Amygdala (tissue), 56 donors: ENCODE measurements around the gene PEAK1.
"Not testable (repeated sequence)": the region's sequence is repeated elsewhere in the genome, so short reads cannot be mapped to it uniquely, and the experiment has no call there.

Source experiments
- DNase-seq, 56 donors: peaks; one replicate each; lab custom pipeline; 2025; lab: John Stamatoyannopoulos, UW

Gene PEAK1

DNA sequence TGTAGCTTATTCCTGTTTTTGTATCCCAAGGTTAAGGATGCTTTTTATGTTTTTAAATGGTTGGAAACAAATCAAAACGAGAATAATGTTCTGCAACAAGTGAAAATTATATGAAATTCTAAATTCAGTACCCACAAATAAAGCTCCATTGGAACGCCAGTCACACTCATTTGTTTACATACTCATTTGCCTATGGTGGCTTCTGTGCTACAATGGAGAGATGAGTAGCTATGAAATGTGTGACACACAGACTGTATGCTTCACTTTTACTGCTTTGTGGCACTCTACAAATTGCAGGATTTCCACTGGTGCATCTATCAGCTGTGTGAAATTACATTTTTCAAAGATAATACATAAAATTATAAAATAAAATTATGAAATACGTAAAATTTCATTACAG is 236.8 kb downstream of the PEAK1 start:
- no peak for DNase-seq

DNA sequence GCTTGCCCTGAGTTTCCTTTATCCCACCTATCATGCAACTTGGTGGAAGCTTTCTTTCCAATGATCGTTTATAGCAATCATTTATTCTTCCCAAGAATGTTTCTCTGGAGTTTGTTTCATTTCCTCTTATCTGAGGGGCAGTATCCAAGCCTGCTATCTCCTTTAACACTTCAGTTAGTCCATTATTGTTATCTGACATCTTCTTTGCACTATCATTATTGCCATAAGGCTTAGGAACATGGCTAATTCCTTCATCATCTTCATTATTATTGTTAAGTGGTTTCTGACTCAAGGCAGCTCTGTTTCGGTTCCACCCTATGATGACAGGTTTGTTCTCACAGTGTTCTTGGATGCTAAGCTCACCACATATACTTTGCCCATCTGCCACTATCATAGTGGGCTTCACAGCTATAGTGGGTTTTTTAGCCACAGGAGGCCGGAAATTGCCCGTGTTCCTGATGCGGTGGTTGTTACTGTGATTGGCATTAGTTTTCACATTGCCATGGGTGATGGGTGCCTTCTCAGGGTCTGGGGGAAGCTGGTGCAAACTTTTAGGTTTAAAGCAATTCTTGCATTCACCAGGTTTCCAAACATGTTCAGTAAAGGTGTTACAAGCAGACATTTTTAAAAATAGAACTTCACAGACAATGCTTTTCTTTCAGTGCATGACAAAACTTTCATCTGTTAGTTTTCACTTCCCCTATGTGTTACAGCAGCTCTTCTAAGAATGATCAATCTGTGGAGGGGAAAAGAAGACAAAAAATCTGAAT is 238.4 kb downstream of the PEAK1 start:
- no peak for DNase-seq

DNA sequence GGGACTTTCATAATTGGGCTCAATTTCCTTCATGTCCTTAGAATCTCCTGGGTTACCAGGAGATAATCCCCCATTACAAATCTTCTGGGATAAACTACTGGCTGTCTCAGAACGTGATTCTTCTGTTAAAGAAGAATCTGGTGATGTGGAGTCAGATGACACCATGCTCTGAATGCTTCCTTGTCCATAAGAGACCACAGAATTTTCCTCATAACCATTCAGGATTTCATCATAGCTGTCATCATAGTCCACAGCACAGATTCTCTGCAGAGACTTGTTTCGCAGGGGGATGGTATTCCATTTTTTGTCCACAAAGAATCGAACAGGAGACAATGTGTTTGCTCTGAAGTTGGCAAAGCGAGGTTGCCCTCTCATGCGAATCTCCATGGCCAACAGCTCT is 239.1 kb downstream of the PEAK1 start:
- DNase-seq: no peak

DNA sequence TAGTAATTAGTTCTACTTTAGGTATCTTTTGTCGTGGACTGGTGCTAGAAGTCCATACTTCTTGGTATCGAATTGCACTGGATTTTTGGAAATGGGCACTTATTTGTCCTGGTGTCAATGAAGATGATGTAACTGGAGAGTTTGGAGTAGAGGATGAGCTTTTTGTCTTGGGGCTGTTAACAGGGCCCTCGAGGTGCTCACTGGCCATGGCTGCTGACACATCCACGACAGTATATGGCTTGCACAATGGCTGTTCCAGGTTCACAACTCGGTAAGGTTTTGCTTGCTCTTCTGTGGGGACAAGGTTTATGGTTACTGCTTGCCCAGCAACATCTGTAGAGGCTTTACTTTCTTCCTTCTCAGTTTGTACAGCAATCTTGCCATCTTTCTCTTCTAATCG is 239.6 kb downstream of the PEAK1 start:
- no peak for DNase-seq

DNA sequence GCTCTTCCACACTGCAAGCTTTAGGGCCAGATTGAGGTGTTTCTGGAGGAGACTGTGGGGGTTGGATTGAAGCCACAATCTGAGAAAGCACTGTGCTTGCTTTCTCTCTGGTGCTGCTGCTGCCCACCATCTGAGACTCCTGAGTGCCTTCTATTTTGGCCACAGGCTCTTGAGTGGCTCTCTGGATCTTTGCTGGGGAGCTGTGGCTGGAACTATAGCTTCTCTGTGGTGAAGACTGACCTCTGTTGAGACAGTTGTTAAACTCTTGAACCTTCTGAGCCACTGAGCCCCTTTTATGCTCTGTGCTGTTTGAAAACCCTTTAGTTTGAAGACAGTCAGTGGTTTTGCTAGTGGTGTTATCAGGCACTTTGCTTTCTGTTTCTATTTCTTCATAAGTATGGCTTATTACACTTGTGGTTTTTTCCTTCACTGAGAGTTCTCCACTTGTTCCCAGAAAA is 240.3 kb downstream of the PEAK1 start:
- DNase-seq: no peak

DNA sequence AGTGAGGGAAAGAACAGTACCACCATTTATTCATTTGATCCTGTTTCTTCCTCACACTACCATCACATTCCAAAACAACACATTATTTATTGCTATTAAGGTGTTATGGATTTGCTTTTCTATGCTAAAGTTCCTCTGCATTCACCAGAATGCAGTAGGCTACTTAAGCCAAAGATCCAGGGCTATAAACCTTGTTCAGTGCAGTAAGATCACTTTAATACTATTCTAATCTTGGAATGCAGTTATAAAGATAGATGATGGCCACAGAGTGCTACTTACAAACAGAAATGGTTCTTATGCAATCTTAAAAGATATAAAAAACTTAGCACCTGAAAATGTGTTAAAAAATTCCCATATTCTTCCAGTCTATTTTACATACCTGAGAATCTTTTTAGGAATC is 241.5 kb downstream of the PEAK1 start:
- DNase-seq: no peak

DNA sequence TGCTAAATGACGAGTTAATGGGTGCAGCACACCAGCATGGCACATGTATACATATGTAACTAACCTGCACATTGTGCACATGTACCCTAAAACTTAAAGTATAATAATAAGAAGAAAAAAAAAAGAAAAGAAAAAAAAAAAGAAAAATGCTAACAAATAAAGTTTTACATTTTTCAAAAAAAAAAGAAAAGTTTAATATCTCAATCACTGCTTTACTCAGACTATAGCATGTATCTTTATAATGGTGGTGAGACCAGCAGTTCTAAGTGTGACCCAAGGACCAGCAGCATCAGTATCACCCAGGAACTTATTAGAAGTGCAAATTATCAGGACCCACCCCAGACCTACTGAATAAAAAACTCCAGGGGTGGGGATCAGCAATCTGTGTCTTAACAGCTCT is 243.8 kb downstream of the PEAK1 start:
- not testable (repeated sequence) for DNase-seq

DNA sequence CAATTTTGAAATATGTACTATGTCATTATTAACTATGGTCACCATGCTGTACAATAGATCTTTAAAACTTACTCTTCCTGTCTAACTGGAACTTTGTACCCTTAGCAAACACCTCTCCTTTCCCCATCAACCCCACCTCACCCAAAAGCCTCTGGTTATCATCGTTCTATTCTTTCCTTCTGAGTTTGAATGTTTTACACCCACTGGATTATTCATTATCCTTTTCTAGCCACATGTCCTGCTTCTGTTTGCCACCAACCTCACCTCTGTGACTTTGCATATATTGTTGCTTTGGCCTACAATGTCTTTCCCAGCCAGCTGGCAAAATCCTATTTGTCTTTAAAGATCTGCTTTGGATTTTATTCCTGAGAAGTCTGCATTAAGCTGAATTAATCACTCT is 246.4 kb downstream of the PEAK1 start:
- no peak for DNase-seq

DNA sequence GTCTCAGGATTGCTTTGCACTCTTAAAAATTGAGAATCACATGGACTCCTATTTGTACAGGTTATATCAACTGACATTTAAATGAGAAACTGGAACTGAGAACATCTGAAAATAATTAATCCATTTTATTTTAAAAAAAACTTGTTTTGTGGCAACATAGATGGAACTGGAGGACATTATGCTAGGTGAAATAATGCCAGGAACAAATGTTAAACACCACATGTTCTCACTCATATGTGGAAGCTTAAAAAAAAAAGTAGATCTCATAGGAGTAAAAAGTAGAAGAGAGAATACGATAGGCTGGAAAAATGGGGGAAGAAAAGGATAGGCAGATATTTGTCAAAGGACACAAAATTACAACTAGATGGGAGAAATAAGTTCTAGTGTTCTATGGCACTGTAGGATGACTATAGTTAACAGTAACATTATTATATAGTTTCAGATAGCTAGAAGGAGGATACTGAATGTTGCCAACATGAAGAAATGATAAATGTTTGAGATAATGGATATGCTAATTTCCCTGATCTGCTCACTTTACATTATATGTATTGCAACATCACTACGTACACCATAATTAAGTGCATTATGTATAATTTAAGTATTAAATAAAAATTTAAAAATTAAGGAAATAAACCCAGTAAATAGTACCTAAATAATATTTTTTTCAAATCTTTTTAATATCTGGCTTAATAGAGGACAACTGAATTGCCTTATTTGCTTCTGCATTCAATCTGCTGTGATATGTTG is 248.5 kb downstream of the PEAK1 start:
- no peak for DNase-seq

DNA sequence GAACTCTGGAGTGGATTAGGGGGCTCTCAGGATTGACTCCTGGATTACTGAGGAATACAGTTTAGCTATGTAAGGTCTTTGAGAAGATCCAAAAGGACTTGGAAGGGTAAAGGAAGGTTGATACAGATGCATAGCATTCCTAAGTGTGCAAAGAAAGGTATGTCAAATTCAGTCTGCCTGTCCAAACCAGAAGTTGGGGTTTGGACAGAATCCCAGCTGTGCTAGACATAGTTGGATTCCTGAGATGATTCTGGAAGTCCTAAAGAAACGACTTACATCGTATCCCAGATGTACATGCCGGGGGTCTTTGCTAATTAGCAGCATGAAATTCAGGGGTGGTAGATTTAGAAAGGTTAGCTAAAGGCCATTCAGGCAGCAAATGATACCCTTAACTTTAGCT is 251.3 kb downstream of the PEAK1 start:
- DNase-seq: no peak

DNA sequence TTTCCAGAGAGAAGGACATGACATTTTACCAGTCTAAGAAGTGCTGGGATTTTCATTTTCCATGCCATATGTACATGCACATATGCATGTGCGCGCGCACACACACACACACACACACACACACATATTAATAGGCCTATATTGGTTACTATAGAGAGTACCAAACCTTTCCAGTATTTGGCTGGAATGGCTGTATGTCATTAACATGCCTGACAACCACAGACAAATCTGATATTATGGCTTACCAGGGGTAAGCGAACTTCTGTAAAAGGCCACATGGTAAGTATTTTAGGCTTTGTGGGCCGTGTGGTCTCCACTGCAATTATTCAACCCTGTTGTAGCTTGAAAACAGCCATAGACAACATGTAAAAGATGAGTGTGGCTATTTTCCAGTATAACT is 251.8 kb downstream of the PEAK1 start:
- DNase-seq: no peak

DNA sequence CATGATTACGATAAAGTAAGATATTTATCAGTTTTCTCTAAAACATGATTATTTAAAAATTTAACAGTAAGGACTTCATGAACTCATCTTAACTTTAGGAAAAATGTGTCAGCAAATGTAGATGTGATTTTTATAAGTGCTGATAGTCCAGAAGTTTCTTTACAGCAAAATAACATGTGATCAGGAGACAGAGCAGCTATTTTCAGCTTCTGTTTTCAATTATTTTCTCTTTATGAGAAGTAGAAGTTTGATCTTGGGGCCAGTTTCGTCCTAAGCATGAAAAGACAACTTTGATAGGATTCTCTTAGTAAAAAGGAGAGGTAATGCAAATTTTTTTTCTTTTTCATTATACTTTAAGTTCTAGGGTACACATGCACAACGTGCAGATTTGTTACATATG is 252.5 kb downstream of the PEAK1 start:
- DNase-seq: no peak

DNA sequence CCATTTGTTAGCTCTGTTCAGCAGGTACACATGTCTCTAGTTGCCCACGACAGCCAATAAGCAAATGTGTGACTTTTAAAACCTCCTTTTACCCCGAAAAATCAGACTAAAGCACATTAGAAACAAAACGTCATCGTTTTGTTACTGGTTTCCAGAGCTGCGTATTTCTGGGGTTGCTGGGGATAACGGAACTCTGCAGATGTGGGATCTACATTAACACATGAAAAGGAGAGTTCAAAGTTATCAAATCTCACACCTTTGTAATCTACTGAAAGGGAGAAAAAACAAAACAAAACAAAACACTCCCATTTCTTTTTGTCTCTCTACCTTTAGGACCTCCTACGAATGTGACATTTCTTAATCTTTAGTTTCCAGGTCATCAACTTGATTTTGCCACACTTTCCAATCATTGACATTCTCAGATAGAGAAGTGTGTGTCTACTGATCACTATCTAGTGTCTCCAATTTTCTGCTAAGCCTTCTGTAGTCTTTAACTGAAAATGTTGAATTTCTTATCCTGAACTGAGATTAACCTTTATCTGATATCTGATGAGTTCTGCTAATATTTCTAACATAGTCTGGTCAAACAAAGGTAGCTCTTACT is 256.0 kb downstream of the PEAK1 start:
- no peak for DNase-seq

DNA sequence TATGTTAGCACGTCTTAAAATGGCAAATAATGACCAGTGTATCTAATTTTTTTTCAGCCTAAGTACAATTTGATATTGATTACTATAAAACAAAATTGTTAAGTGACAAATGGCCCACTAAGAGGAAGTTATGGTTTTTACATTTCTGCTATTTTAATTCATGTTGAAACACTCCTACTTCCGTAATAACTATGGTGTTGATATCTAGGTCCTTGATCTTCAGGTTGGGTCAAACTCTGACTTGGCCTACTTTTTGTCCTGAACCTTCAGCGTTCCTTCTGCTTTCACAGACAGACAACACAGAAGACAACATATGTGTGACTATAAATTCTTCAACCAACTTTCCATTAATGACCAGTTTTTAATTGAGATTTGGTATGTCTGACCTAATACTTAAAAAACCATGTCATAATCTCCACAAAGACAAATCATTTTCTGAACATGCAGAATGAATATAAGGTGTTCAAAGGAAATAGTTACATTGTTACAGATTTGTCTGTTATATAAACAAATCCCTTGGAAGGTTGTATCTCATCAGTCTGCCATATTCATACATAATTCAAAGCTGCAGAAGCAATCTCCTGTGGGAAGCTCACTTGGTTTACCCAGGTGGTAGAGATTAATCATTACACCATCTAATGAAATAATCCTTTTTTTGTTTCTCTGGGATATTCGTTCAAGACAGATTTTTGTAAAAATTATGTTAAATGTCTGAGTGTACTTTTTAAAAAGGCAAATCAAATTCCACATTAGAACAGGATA is 256.9 kb downstream of the PEAK1 start:
- DNase-seq: no peak

DNA sequence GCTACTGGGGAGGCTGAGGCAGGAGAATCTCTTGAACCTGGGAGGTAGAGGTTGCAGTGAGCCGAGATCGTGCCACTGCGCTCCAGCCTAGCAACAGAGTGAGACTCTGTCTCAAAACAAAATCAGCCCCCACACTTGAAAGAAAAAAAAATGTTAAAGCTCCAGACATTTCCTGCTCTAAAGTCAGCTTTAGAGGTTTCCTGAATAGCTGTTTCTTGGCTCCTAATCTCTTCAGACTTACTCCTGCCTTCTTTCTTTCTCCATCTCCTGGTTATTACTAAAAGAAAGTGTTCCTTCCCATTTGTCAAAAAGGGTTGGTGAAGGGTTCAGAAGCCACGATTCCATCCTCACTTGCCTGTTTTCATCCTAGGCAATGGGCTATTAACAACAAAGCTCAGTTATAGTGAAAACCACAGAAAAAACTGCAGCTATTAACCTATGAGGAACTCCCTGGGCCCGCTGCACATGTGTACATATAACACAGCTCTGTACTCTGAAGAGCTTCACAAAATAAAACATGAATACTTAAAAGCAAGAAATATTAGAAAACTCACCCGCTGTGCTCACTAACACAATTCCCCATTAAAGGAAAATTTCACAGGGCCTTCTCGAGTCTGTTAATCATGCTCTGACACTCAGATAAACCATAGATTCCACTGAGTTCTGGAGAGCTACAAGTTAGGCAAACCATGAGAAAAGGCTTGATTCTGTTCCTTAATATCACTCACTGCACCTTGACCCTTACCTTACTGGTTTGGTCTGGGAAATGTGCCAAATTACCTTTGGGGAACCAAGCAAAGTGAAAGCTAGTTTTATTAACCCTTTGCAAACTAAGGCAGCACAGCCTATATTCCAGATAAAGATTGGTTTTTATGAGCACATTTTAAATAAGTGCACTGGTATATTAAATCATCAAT is 259.1 kb downstream of the PEAK1 start:
- DNase-seq: no peak

DNA sequence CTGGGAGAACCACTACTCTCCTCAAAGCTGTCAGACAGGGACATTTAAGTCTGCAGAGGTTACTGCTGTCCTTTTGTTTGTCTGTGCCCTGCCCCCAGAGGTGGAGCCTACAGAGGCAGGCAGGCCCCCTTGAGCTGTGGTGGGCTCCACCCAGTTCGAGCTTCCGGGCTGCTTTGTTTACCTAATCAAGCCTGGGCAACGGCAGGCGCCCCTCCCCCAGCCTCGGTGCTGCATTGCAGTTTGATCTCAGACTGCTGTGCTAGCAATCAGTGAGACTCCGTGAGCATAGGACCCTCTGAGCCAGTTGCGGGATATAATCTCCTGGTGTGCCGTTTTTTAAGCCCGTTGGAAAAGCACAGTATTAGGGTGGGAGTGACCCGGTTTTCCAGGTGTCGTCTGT is 263.9 kb downstream of the PEAK1 start:
- not testable (repeated sequence) for DNase-seq

DNA sequence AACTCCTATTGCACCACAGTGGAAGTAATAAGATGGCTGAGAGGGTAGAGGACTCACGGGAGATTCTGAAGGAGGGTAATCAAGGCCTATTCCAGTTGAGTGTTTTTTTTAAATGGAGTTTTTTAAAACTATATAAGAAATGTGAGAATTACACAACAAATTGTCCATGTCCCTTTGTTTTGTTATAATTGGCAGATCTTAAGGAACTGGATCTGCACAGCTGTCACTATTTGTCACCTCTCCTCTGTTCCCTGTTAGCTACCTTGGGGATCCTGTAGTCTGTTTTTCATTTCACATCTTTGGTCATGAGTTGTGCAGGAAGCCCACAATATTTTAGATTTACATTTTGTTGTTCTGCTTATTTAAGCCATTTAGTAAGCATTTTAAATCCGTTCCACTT is 271.7 kb downstream of the PEAK1 start:
- DNase-seq: no peak

DNA sequence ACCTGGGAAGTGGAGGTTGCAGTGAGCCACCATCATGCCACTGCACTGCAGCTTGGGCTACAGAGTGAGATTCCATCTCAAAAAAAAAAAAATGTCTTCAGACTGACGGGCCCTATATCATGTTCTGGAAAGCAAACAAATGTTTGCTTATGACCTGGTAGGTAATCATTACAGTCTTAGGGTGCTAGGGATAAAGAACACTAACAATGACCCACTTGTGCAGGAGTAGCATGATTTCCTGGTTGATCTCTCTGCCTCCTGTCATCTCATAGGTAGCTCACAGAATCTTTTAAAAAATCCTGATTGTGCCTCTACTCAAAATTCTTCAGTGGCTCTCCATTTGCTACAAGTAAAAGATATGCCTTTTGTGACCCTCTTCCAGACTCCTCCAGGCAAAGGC is 274.5 kb downstream of the PEAK1 start:
- no peak for DNase-seq

DNA sequence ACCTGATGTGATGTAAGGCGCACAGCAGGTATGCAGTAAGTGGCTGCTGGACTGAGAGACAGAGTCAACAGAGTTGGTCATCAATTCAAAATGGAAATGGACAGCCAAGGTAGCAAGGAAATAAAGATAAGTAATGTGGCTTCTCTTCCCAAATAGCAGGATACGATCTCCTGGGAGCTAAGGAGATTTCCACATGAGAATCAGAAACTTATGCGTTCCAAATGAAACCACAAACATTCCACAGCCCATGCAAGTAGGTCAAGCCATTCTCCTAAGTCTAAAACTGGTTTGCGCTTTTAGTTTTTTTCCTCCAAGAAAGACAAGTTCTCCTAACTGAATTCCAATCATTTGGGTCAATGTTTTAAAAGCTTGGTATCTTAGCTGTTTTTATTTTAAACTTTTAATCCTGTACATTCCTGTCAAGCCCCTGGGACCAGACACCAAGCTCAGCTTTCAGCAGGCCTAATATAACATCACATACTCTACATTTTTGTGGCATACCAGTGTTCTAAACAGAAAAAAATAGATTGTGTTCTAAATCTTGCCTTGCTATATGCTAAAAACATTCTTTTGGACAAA is 275.3 kb downstream of the PEAK1 start:
- DNase-seq: no peak

DNA sequence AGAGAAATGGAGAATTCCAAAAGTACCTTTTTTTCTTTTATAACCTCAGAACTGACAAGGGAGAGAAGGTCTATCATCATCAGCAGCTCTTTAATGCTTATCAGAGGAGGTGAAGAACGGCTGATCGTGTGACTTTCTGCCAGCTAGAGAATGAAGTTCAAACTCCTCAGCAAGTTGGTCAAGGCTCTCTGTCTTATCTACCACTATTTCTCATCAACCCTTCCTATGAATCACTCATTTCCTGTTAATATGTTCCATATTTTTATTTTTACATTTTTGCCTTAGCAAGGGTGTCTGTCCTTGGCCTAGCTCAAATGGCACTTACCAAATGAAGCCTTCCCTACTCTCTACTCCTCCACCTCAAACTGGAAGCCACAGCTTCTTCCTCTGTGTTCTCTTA is 275.9 kb downstream of the PEAK1 start:
- DNase-seq: no peak
